GM21528 (cell line): ENCODE data around the gene CETP.
A peak's percentile ranks its signal among the peaks of the same experiment; 100 is the strongest.
"Not testable (repeated sequence)": the region's sequence is repeated elsewhere in the genome, so short reads cannot be mapped to it uniquely, and the experiment has no call there.

Source experiments
- ATAC-seq: cut with Tn5 transposase; IDR thresholded peaks from one replicate; pipeline ENCODE4 v1.9.1; 2021; ENCODE audit warnings: mild to moderate bottlenecking, moderate library complexity; ENCODE audit not compliant: unreplicated experiment, low FRiP score

The CETP gene

DNA sequence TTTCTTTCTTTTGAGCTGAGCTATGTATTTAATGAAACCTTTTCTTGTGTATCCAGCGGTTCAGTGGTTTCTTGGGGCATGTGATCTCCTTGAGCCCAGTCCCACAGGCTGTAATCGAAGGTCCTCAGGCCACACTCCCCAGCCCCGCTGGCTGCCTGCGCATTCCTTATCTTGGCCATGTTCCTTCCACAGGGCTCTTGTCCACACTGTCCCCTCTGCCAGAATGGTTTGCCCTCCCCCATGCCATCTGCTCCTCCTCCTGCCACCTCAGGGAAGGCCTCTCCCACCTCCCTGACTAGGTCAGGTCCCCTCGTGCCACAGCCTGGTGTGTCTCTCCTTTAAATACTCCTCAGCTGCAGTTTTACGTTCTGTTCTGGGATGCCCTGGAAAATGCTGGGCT is 15.5 kb downstream of the CETP start:
- no peak for ATAC-seq

- no peak for ATAC-seq
Observed at GRCh38 chr16:56977823-56978430, 16.2 kb downstream of the CETP start.

GRCh38 chr16:56980201-56980535 is 18.4 kb downstream of the CETP start:
- no peak for ATAC-seq

- no peak for ATAC-seq
Observed at GRCh38 chr16:56980792-56981724, 19.3 kb downstream of the CETP start.

DNA sequence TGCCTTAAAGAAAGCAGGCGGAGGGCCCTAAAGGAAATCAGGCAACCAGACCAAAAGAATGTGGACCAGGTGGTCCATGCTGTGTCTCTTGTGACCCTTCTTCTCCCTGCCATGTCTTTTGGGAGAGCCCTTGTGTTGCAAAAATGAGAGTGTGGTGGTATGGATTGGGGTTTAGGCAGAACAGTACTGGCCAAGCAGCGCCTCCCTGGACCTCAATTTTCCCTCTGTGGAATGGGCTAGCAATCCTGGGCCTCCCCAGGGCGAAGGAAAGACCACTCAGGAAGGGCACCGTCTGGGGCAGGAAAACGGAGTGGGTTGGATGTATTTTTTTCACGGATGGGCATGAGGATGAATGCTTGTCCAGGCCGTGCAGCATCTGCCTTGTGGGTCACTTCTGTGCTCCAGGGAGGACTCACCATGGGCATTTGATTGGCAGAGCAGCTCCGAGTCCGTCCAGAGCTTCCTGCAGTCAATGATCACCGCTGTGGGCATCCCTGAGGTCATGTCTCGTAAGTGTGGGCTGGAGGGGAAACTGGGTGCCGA is 20.1 kb downstream of the CETP start:
- ATAC-seq, result no peak

DNA sequence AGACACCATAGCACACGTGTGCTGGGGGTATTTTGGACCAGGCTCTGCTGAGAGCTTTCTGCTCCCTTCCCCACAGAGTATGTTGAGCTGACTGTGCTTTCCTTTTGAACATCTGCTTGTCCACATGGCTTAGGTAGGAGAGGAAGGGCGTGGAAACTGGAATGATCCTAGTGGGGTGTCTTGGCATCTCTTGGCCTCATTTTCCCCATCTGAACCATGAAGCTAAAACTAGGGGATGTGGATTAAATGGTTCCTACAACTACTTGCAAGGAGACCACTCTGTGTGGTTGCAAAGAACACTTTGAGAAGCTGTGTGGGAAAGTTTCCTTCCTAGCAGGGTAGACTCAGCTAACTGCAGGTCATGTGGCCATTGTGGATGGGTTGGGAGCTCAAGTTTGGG is 20.9 kb downstream of the CETP start:
- no peak for ATAC-seq

GRCh38 chr16:56983211-56983751 is 21.5 kb downstream of the CETP start:
- ATAC-seq, result no peak

- no peak for ATAC-seq
Observed at GRCh38 chr16:56984639-56985038, 22.9 kb downstream of the CETP start.

DNA sequence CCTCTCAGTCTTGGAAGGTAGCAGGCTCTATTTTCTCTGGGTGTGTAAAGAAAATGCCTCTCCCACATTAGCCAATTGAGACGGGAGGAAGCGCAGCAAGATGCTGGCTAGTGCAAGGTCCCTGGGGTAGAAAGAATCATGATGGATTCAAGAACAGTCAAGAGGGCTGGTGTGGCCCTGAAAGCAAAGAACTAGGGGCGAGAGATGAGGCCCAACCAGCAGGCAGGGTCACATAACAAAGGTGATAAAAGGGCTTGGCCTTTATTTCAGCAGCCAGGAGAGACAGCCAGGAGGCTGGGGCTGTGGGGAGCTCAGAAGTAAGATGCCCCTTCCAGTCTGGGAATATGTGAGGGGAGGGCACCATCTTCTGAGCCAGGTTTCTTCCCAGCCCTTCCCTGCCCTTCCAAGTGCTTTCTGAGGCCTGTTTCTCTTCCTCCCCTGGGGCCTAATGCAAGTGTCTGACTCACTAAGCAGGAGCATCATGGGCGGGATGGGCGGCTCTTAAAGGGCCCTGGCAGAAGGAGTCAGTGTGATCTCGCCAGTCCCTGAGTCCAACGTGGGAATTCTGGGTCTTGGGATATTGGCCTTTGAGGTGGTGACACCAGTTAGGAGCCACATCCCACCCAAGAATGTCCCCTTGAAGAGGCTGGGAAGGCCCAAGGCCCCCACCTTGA is 23.7 kb downstream of the CETP start:
- no peak for ATAC-seq

DNA sequence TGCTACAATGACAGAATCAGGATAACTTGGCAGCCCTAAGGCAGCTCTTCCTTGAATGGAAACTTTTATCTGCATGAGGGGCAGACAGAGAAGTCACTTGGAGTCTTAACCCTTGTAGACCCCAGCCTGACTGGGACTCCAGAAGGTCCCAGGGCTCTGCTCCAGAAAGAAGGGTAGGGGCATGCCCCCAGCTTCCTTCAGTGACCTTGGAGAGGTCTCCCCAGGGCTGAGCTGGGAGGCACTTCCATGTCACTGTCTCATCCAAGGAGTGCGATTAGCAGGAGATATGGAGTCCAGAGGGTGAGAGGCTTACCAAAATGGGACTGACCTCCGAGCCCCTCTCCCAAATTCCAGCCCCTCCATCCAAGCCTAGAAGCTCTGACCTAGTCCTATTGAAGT is 24.2 kb downstream of the CETP start:
- no peak for ATAC-seq

GRCh38 chr16:56986361-56986760 is 24.6 kb downstream of the CETP start:
- ATAC-seq, result no peak

GRCh38 chr16:56986908-56987307 is 25.2 kb downstream of the CETP start:
- ATAC-seq, result not testable (repeated sequence)

DNA sequence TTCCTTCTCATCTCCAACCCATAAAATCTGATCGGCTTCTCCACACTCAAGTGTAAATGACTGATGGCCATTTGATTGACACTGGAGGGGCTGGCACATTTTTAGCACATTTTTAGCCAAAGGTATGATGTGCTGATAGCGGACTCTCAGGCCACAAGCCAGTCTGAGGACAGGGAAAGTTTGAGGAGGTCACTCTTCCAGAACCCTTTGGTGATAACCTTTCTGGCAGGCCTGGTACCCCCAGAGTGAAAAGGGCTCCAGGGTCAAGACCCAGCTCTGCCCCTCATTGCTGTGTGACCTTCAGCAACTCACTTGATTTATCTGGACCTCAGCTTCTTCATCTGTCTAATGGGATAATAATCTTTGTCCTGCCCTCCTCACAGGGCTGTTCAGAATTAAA is 25.9 kb downstream of the CETP start:
- ATAC-seq, result no peak

GRCh38 chr16:56988161-56988947 is 26.6 kb downstream of the CETP start:
- ATAC-seq, result no peak

DNA sequence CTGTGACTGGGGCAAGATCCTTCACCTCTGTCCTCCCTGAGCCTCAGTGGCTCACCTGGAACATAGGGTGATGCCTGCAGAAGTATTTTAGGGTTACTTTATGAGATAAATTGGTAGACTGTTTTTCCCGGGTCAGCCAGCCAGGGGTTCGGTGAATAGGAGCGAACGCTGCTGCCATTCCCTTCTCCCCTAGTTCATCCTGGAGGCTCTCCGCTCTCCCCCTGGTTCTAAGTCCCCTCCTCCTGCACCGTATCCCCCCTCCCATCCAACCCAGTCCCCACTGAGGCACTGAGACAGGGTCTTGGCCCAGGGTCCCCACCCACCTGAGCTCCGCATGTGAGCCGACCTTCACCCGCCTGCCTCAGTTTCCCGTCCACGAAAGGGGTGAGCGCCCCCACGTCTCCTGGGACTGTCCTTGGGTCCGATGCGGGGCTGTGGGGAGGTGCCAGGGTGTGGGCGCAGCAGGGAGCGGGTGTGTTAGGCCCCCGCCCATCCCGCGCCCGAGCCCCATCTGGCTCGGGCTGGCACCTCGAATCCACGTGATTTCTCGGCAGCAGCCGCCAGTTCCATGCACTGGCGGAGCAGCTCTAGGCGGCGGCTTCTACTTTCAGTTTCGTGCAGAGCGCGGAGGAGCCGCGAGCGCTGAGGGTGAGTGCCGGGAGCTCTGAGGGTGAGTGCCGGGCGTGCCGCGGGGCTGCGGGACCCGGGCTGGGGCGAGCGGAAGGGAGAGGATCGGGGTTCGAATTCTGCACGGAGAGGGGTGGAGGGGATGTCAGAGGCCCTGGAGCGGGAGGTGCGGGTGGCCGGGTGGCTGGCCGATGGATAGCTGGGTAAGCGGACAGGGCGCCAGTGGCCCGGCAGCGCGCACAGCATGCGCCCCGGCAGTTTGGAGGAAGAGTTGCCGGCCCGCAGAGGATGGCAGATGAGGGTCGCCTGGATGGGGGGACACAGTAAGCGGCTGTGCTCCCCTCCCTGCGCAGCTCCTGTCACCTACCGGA is 27.5 kb downstream of the CETP start, which contains the start of gene NLRC5:
Gene NLRC5 (plus strand): TSS at position 610 of the 998 bp plus-strand sequence. CDS start 31,156 bp downstream, outside the sequence.
- peak; percentile 73 for ATAC-seq

GRCh38 chr16:56989988-56990387 is 28.2 kb downstream of the CETP start:
- no peak for ATAC-seq

DNA sequence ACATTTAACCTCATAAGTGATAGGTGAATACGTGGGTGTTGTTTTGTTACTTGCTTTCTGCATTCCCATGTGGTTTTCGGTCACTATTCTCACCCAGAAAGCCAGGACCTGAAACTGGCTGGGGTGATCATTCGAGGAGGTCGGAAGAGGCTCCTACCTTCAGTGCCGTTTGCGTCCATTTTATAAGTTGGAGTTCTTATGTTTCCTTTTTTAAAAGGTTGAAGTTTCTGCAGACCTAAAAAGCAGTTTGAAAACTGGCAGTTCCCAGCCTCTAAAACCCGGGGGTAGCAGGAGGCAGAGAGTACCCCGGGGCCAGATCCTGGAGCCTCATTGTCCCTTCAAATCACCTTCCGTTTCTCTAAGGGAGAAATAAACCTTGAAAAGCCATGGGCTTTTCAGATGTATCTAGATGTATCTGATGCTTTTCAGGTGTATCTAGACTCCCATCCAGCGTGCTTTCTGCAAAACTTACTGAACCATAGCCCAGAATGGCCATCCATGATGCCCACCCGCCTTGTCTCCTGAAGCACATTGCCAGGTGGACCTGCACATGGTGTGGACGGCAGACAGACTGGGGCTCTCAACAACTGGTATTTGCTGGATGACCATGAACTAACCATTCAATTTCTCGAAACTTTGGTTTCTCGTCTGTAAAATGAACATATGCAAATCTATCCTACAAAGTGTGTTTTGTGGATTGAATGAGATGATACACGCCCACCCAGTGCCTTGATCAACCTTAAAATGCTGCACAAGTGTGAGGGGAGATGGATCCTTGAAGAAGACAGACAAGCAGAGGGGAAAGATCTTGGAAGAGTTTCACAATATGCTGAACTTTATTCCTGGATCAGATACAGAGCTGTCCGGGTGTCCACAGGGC is 28.9 kb downstream of the CETP start:
- no peak for ATAC-seq

- not testable (repeated sequence) for ATAC-seq
Observed at GRCh38 chr16:56992431-56992830, 30.7 kb downstream of the CETP start.
